T-helper 1 cell (primary cell): ENCODE data around the gene ADD1.

Experiments
- DNase-seq, 5 donors: peaks; one replicate each; pipeline ENCODE4 v3.0.0-alpha.2; 2012 to 2020

The ADD1 gene

GRCh38 chr4:2804973-2805501 is 38.6 kb upstream of the ADD1 start:
- no peak for DNase-seq

DNA sequence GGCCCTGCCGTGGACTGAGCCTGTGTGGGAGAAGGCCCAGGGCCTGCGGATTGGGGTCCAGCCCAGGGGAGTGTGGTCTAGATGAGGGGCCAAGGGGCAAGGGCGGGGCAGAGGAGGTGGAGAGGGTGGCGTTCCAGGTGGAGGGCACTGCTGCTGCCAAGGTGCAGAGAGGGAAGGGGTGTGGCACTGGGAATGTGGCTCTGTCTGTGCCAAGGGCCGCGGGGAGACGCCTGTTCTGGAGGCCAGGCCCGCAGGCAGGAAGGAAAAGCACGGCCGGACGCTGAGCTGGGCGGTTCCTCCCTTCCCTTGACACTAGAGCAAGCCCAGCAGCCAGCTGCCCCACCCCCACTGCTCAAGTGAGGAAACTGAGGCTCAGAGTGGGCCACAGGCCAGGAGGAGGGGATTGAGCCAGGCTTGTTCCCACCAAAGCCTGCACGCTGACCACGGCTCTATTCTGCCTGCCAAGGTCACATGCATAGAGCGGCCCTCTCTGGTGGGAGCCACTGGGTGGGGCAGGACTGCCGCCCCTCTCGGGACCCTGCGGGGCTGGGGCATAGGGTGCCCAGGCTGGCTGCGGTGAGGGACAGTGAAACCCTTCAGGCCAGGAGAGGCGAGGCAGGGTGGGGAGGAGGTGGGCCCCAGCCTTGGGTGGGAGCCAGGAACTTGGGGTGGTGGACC is 37.8 kb upstream of the ADD1 start:
- no peak for DNase-seq

DNA sequence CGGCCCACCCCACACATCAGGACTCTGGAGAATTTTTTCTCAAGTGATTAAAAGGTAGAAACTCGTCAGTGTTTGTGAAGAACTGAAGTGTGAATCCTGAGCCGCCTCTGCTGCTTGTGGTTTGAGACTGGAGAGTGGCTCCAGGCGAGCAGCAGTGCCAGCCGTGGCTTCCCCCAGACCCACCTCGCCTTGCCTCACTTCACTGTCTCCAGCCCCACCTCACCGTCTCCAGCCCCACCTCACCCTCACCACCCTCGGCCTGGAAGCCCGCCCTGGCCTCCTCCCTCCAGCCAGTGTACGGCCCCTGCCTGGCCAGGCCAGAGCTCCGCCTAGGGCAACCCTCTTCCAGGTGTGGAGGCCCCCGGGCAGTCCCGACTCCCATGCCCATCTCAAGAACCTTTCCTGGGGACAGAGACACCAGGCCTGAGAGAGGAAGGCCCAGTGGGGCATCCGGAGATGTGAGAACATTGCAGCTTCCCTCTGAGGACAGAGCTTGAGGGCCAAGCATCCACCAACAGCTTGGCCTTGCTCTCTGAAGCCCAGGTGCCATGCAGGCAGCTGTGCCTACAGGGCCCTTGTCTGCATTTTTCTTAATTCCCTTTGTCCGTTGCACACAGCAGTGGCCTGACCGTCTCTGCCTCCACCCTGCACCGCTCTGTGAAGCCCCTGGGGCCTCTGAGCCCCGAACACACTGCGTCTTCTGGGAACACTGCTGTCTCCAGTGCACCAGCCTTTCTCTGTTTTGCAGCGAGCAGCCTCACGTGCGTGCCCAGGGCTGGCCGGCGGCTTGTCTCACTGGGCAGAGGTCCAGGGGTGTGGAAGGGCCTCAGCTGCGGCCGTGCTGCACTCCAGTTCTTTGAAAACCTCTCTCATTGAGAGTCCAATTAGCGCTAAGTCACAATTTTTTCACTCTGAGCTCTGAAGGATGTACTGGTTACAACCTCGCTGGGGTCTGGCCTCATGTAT is 37.0 kb upstream of the ADD1 start:
- DNase-seq = no peak

DNA sequence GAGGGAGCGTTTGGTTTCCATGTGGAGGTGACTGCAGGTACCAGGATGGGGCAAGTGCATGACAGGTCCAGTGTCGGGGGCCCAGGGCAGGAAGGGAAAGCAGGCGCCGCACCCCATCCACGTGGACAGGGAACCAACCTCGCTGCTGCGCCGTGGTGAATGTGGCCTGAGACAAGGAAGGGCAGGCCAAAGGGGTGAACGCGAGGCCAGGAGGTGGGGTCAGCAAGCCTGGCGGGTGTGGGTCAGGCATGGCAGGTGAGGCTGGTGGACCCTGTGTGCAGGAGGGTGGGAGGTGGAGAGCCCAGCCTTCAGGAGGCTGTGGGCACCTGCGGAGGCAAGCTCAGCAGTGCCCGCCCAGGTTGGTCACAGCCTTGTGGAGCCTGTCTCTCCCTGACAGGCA is 36.1 kb upstream of the ADD1 start:
- no peak for DNase-seq

DNA sequence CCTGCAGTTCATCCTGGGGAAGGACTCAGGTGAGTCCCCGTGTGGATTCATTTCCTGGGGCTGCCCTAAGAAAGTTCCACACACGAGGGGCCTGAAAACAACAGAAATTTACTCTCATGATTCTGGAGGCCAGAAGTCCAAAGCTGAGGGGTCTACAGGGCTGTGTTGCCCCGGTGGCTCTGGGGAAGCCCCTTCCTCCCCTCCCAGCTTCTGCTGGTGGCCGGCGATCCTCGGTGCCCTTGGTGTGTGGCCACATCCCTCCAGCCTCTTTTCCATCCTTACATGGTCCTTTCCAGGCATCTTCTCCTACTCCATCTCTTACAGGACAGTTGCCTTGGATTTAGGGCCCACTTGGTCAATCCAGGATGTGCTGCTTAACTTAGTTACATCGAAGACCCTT is 35.6 kb upstream of the ADD1 start:
- DNase-seq = no peak

DNA sequence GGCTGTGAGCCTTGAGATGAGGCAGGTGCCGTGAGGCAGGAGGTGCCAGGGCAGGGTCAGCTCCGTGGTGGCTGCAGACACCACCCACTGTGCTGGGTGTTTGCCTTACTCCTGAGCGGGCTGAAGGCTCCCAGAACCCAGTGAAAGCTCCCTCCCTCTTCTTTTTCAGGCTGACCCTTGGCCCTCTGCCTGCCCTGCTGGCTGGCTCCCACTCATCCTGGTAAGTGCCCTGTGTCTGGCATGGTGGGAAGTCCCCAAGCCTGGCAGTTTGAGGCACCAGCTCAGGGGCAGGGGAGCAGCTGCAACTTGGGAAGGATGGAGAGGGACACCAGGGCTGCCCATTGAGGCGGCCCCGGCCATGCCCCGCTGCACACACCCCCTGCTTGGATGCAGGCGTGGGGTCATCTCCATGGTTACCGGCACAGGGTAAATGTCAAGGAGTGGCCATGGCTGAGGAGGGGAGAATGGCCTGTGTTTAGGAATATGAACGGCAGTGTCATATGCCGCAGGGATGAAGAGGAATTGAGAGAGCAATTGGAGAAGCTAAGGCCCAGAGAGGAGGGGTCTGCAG is 33.9 kb upstream of the ADD1 start:
- DNase-seq = no peak

DNA sequence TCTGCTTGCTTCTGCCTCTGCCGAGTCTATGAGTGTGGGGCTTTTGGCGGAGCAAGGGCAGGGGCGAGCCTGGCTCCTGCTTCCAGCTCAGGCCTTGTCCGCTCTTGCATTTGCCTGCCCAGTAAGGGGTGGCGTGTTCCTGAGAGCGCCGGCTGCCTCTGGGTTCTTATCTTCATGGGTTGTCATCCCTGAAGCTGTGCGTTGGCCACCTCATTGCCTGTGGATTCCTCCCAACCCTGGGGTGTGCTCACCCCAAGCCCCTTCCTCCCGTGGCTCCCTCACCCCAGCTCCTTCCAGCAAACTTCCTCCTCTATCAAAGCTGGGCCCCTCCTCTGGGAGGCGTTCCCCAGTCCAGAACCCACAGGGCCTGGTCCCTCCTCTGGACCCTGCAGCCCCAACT is 33.3 kb upstream of the ADD1 start:
- DNase-seq = no peak

GRCh38 chr4:2811830-2812611 is 31.6 kb upstream of the ADD1 start:
- peak; percentile 37 to 85 (median 44) for DNase-seq

DNA sequence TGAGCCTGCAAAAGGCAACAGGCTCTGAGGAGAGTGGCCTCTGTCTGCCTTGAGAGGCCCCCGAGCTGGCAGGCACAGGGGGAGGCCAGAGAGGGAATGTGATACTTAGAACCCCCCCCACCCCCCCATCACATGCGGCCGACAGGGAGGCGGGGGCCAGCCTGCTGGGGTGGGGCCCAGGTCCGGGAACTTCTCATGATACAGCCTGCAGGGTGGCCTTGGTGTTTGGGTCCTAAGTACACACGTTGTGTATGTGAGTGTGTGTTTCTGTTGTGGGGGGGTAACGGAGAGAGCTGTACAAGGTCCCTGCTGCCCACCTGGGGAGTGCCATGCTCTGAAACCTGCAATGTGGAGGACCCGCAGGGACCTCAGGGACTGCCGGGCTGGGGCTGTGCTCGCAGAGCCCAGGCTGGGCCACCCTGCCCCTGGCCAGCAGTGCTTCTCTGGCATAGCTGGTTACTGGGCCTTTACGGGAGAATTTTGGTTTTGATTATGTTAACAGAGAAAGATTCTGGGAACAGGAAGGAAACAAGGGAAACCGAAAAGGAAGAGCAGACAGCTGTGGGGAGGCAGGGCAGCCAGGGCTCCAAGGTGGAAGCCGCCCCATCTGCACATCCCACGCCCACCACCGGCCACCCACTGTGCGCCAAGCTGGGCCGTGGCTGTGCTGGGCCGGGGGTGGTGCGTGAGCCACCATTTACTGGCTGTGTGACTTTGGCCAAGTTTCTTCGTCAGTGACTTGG is 30.9 kb upstream of the ADD1 start:
- DNase-seq = no peak

GRCh38 chr4:2813446-2814405 is 29.9 kb upstream of the ADD1 start:
- no peak for DNase-seq

- DNase-seq = no peak
Observed at GRCh38 chr4:2814627-2815270, 28.9 kb upstream of the ADD1 start.

- DNase-seq = no peak
Observed at GRCh38 chr4:2816401-2816954, 27.2 kb upstream of the ADD1 start.

DNA sequence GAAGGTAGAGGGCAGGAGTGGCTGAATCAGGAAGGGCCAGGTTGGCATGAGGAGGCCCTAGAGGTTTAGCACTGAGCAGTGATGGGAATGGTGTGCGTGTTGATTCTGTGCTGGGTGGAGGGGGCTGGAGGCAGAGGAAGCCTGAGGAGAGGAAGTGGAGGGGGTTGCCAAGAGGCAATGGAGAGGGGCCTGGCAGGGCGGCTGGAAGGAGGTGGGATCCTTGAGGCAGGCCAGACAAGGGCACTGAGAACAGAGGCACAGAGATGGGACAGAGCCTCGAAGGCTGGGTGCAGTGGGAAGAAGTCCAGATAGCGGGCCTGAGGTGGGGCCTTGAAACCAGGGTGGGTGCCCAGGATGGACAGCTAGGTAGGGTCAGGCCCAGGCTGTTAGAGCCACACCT is 26.5 kb upstream of the ADD1 start:
- DNase-seq = no peak

DNA sequence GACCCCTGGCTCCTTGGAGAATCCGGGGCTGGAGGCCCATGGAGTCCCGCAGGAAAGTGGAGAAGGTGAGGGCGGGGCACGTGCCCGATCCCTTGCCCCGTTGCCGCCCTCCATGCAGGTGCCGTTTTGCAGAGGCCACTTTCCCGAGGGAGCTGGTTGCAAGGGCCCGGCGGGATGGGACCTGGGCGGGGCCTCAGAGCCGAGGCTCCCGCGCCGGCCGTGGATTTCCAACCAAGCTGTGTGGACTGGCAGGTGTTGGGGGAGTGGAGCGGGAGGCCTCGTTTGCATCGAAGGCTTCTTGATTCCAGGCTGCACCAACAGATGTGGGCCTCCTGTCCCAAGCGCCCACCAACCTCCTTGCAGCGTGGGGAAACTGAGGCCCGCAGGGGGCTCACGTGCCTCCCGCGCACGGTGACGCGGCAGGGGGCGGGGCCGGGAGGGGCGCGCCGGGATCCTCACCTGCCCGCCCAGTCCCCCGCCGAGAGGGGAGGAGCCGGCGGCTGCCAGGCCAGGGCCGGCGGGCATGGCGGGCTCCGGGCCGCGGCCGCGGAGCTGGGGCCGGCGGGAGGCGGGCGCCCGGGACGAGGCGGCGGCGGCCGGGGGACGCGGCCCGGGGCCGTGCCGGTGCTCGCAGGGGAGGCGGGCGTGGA is 25.8 kb upstream of the ADD1 start:
- DNase-seq = peak in 1 of 5 donors; percentile 34

- no peak for DNase-seq
Observed at GRCh38 chr4:2818351-2818939, 25.2 kb upstream of the ADD1 start.

DNA sequence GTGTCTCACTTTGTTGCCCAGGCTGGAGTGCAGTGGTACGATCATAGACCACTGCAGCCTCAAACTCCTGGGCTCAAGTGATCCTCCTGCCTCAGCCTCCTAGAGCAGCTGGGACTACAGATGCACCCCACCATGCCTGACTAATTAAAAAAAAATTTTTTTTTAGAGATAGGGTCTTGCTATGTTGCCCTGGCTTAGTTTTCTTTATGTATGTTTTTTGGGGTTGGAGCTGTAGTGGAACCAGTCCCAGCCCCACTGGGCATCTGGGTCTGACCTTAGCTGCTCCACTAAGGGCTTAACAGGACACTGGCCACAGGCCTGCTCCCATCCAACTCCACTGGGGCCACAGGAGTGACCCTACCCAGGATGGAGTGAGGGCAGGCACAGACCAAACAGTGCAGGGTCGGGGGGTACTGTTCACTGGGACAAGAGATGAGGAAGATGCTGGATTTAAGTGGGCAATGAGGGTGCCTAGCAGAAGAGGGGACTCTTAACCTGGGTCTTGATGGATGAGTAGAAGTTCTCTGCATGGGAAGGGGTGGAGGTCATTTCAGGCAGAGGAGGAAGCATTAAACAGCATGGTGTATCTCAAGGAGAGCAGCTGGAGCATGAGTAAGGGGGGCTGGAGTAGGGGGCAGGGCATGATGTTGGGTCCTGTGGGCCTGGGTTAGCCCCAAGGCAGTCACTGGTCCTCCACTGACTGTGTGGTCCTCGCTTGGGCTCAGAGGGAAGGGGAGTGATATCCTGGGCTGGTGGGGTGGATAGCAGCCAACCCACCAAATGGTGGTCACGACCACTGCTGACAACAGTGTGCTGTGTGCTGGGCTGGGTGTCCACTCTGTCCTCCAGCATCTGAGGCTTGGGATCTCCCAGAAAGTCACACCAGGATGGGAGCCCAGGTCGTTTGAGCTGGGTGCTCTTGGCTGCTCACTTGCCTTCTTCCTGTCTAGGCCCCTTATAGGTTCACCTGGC is 24.1 kb upstream of the ADD1 start:
- DNase-seq = no peak

DNA sequence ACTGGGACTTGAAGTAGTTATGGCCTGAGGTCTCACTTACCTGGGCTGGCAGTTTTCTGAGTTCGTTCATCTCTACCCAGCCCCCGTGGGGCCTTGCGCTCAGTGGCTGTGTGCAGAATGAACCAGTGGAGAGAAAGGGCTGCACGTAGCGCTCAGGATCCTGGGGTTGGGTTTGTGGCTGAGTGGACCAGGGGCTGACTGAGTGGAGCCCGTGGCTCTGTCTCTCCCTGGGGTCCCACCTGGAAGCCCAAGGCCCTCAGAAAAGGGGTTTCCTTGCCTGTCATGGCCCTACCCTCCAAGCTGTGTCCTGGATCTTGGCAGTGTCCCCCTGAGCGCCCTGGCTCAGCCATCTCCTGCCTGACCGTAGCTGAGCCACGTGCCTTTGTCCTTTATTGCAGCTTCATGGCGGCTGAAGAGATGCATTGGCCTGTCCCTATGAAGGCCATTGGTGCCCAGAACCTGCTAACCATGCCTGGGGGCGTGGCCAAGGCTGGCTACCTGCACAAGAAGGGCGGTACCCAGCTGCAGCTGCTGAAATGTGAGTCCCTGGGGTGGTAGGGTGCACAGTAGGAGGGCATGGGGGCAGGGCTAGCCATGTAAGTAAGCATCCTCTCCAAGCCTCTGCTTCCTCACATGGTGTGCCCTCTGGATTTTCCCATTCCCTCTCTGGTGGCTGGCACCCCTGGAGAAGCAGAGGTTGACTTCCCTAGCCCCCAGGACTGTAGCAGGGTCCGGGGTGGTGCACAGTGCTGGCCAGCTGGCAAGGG is 23.2 kb upstream of the ADD1 start:
- no peak for DNase-seq
